HL-60 (cell line): ENCODE data around the gene ZNF281.

ENCODE experiments used
- CTCF ChIP-seq: IDR thresholded peaks from one replicate; pipeline ENCODE4 v1.5.1; 2011; ENCODE audit warnings: low read length, control low read depth, inconsistent platforms; ENCODE audit not compliant: insufficient read depth
- GABPA ChIP-seq: IDR thresholded peaks from 2 replicates; pipeline ENCODE4 v1.6.1; 2012; ENCODE audit warnings: low read depth
- POLR2AphosphoS5 ChIP-seq: IDR thresholded peaks from 2 replicates; pipeline ENCODE4 v1.6.1; 2012; ENCODE audit warnings: low read depth
- REST ChIP-seq: IDR thresholded peaks from 2 replicates; pipeline ENCODE4 v1.6.1; 2012; ENCODE audit warnings: low read depth; ENCODE audit not compliant: insufficient replicate concordance
- SPI1 ChIP-seq: IDR thresholded peaks from 2 replicates; pipeline ENCODE4 v1.6.1; 2012; ENCODE audit warnings: low read depth, mild to moderate bottlenecking, borderline replicate concordance

- TF ChIP-seq CTCF (no peak), POLR2AphosphoS5 (no peak), SPI1 (no peak), REST (no peak), GABPA (no peak)
Observed at GRCh38 chr1:200392625-200393185, 17.1 kb downstream of the ZNF281 start.
